Umbilical cord (tissue), 2 donors: Measurements from ENCODE around the gene MTG1. TPM values are rescaled to one million over a fixed set of nuclear protein-coding genes. Genes with fewer than 3 reads are reported as not detected.
"Not testable (repeated sequence)": the region's sequence is repeated elsewhere in the genome, so short reads cannot be mapped to it uniquely, and the experiment has no call there.

Experiments used
- DNase-seq: peaks from one replicate; pipeline ENCODE4 v3.0.0-alpha.2; 2015; ENCODE audit warnings: low spot score
- total RNA-seq: library from RNA; depleted of rRNA; stranded (reverse); fragments of >200 nt; gene quantifications from one replicate; pipeline ENCODE4 v1.2.3, GENCODE V29; 2014; ENCODE audit warnings: low replicate concordance; ENCODE audit not compliant: insufficient read depth

Gene MTG1
- total RNA-seq, 1 donor from 2014 or later = 40.4 TPM

GRCh38 chr10:133378251-133379096 lies 15.5 kb upstream of the MTG1 start:
- peak; percentile 77 for DNase-seq

- DNase-seq = peak; percentile 66
Observed at GRCh38 chr10:133379152-133379800, 14.7 kb upstream of the MTG1 start, which contains the start of gene PAOX. PAOX (plus strand) TSS chr10:133379262; CDS start chr10:133379317, 55 bp downstream.

GRCh38 chr10:133379801-133380666 lies 13.9 kb upstream of the MTG1 start:
- DNase-seq = no peak

- no peak for DNase-seq
Observed at GRCh38 chr10:133381036-133381435, 12.9 kb upstream of the MTG1 start.

GRCh38 chr10:133383551-133383950 lies 10.4 kb upstream of the MTG1 start:
- DNase-seq = no peak

DNA sequence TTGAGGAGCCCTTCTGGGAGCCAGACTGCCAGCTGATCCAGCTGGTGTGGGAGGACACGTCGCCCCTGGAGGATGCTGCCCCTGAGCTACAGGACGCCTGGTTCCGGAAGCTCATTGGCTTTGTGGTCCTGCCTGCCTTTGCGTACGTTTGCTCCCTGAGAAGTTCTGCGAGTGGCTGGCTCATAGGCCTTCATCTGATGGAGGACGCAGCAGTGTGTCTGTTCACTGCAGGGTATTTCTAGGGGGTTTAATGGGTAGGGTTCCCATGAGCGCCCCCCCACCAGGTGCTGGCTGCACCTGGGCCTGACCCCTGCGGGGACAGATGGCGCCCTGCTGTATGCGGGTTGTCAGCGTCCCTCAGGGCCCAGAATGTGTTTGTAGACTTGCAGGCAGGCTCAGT lies 9.9 kb upstream of the MTG1 start:
- DNase-seq = no peak

GRCh38 chr10:133385214-133385613 lies 8.7 kb upstream of the MTG1 start:
- DNase-seq = no peak

DNA sequence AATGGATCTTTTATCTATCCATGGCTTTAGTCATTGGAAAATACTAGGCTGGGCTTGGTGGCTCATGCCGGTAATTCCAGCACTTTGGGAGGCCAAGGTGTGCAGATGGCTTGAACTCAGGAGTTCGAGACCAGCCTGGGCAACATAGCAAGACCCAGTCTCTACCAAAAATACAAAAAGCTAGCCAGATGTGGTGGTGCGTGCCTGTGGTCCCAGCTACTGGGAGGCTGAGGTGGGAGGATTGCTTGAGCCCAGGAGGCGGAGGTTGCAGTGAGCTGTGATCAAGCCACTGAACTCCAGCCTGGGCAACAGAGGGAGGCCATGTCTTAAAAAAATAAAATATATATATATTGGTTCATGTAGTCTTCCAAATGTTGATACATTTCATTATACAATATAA lies 7.0 kb upstream of the MTG1 start:
- not testable (repeated sequence) for DNase-seq

- no peak for DNase-seq
Observed at GRCh38 chr10:133388236-133388972, 5.6 kb upstream of the MTG1 start.

DNA sequence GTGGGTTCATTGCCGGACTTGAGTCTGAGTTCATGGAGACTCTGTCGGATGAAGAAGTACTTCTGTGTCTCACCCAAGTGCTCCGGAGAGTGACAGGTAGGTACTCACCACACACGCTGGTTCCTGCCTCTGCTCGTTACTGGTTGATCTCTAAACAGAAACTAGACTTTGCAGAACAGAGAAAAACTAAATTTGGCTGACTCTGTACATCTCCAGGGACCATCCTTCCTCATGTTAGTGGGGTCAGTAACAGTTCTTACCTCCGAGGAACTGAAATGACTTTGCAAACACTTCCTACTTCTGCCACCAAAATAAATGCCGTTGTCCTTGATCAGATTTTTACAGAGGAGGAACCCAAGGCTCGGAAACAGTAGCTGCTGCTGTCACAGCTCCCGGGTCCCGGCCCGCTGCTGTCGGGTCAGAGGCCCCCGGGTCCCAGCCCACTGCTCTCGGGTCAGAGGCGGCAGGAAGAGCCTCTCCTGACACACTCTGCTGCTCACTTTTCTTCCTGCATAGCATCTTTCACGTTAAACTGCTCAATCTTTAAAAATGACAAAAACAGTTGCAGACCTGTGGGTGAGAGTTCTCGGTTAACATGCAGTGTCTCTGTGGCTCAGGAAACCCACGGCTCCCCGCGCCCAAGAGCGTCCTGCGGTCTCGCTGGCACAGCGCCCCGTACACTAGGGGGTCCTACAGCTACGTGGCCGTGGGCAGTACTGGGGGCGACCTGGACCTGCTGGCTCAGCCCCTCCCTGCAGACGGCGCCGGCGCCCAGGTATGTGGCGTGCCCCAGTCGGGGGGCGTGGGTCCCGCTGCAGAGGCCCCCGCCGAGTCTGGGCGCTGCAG lies 4.8 kb upstream of the MTG1 start:
- no peak for DNase-seq

DNA sequence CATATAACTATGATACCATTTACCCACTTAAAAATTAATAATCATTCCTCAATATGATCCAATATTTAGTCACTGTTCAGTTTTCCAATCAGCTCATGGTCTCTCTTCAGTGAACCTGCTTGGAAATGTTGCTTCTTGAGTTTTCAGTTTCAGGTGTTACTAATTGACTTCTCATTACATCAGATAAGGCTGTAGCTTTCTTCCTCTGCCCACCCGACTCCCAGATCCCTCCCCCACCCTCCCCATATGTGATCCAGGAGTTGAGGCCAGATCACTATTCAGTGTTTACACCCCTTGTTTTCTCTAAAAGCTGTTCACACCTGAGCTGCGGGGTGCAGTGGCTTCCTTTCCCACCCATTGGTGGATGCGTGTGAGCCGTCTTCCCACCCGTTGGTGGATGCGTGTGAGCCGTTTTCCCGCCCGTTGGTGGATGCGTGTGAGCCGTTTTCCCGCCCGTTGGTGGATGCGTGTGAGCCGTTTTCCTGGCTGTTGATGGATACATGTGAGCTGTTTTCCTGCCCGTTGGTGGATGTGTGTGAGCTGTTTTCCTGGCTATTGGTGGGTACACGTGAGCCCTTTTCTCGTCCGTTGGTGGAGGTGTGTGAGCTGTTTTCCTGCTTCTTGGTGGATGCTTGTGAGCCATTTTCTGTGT lies 3.2 kb upstream of the MTG1 start:
- DNase-seq = no peak

- no peak for DNase-seq
Observed at GRCh38 chr10:133391249-133391635, 2.7 kb upstream of the MTG1 start.

DNA sequence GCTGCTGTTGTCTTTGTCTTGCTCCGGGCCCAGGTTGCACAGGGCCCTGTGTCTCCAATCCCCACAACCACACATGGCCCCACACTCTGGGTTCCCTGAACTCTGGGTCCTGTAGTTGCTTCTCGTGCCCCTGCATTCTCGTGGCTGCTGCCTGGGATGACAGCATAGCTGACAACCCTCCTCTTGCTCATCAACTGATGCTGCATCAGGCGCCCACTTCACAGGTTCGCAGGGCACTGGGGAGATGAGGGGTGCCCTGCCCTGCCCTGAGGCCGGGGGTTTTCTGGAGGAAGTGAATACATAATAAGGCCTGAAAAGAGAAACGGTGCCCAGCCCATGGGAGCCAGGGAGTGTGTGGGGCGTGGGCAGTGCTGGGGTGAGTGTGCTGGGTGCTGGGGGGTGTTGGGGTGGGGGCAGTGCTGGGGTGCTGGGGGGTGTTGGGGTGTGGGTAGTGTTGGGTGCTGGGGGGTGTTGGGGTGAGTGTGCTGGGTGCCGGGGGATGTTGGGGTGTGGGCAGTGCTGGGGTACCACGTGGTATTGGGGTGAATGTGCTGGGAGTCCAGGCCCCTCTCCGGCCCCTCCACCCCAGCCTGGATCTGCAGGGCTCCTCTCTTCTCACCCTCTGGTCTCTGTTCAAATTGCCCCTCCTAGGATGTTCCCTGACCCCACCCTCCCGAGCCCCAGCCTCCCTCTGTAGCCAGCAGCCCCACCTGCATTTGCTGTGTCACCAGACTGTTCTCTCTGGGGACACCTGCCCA lies 2.0 kb upstream of the MTG1 start:
- no peak for DNase-seq

- DNase-seq = no peak
Observed at GRCh38 chr10:133393401-133394063, 425 bp upstream of the MTG1 start.

DNA sequence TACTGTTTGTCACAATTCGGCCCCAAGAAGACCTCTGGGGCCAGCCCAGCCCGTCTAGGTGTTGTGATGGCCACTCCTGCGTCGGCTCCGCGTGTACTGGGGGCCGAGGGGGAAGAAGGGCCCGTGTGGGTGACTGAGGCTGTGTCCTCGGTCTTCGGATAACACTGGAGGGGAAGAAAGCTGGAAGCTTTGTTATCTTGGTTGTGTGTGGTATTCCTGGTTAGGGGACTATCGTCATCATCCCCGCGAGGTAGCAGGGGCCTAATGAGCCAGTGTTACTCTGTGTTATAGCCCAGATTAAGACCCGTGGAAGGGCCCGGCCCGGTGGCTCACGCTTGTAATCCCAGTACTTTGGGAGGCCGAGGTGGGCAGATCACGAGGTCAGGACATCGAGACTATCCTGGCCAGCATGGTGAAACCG lies 854 bp downstream of the MTG1 start:
- DNase-seq = no peak

DNA sequence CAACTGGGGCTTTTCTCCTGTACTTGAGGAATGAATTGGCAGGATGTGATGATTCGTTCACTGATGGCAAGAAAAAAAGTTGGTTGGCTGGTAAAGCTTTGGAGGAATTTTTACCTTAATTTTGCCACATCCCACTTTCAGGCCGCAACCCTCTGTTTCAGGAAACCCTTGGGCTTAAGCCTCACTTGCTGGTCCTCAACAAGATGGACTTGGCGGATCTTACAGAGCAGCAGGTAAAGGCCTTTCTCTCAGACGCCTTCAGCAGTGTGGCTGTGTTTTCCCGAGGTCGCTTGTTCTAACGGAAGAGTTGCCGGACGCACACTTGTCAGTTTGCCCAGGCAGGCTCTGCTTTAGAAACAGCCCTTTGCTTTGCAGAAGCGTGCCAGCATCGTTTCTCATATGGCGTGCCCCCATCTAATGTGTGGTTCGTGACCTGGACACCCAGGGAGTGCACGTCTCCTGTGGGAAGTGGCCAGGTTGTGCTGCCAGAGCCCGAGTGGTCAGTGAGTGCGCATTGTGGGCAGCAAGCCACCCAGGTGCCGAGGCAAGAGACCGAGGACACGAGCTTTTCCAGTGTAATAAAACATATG lies 2.2 kb downstream of the MTG1 start:
- no peak for DNase-seq

- no peak for DNase-seq
Observed at GRCh38 chr10:133397938-133398337, 4.0 kb downstream of the MTG1 start.

GRCh38 chr10:133399123-133399601 lies 5.2 kb downstream of the MTG1 start:
- no peak for DNase-seq
